Mononuclear cell (primary cell): ENCODE results near the gene RAB20. TPM values are rescaled to one million over a fixed set of nuclear protein-coding genes. Genes with fewer than 3 reads are reported as not detected.
"Not testable (repeated sequence)": the region's sequence is repeated elsewhere in the genome, so short reads cannot be mapped to it uniquely, and the experiment has no call there.

Experiments
- H3K27me3 ChIP-seq: 2 replicates; pipeline ENCODE4 v1.6.0; 2011; ENCODE audit warnings: low read length, control low read depth; ENCODE audit not compliant: insufficient read depth
- H3K4me1 ChIP-seq: 2 replicates; pipeline ENCODE4 v1.5.1; 2011; ENCODE audit warnings: mild to moderate bottlenecking, low read length, control low read depth; ENCODE audit not compliant: insufficient read depth
- H3K4me3 ChIP-seq: 2 replicates; pipeline ENCODE4 v1.5.1; 2011; ENCODE audit warnings: mild to moderate bottlenecking, low read length, moderate library complexity
- H3K9me3 ChIP-seq: 2 replicates; pipeline ENCODE4 v1.5.1; 2011; ENCODE audit warnings: low read depth, mild to moderate bottlenecking, control low read depth, low read length
- total RNA-seq: library from RNA; depleted of rRNA; stranded (reverse); fragments of >200 nt; gene quantifications from one replicate; pipeline ENCODE4 v1.2.3, GENCODE V29; 2012

Gene RAB20
- total RNA-seq, 1 donor = 50.6 TPM

GRCh38 chr13:110582421-110582954 is 21.0 kb upstream of the RAB20 start:
- no peaks in the 10 kb centered on the region for H3K9me3 ChIP-seq
- no peaks in the 10 kb centered on the region for H3K27me3 ChIP-seq
- no peaks in the 10 kb centered on the region for H3K4me1 ChIP-seq
- no peak overlapping the region for H3K4me3 ChIP-seq

GRCh38 chr13:110581506-110582185 is 20.1 kb upstream of the RAB20 start:
- Histone ChIP-seq H3K9me3 (no peaks in the 10 kb centered on the region), H3K4me3 (no peak overlapping the region), H3K4me1 (no peaks in the 10 kb centered on the region), H3K27me3 (no peaks in the 10 kb centered on the region)

GRCh38 chr13:110580800-110581199 is 19.3 kb upstream of the RAB20 start:
- Histone ChIP-seq H3K4me3 (no peak overlapping the region), H3K27me3 (no peaks in the 10 kb centered on the region), H3K9me3 (no peaks in the 10 kb centered on the region)

GRCh38 chr13:110578363-110578762 is 16.8 kb upstream of the RAB20 start:
- H3K9me3 ChIP-seq = no peaks in the 10 kb centered on the region
- H3K4me3 ChIP-seq = no peak overlapping the region
- peaks cover 12% of the 10 kb centered on the region for H3K4me1 ChIP-seq
- H3K27me3 ChIP-seq = no peaks in the 10 kb centered on the region

More at GRCh38 chr13:110580800-110581199, 19.3 kb upstream of the RAB20 start:
- H3K4me1 ChIP-seq = peaks cover 5% of the 10 kb centered on the region

- Histone ChIP-seq H3K4me3 (no peak overlapping the region), H3K4me1 (peaks cover 12% of the 10 kb centered on the region), H3K9me3 (no peaks in the 10 kb centered on the region), H3K27me3 (no peaks in the 10 kb centered on the region)
These were observed 15.4 kb upstream of the RAB20 start for GRCh38 chr13:110576736-110577476.

- H3K27me3 ChIP-seq = no peaks in the 10 kb centered on the region
- H3K4me3 ChIP-seq = no peak overlapping the region
- peaks cover 12% of the 10 kb centered on the region for H3K4me1 ChIP-seq
- no peaks in the 10 kb centered on the region for H3K9me3 ChIP-seq
These were observed 14.5 kb upstream of the RAB20 start for GRCh38 chr13:110576070-110576394.

- Histone ChIP-seq H3K9me3 (no peaks in the 10 kb centered on the region), H3K4me3 (no peak overlapping the region), H3K27me3 (no peaks in the 10 kb centered on the region), H3K4me1 (peaks cover 12% of the 10 kb centered on the region)
These were observed 14.0 kb upstream of the RAB20 start for GRCh38 chr13:110575322-110576069.

GRCh38 chr13:110574161-110574560 is 12.6 kb upstream of the RAB20 start:
- H3K4me1 ChIP-seq = peaks cover 12% of the 10 kb centered on the region
- H3K27me3 ChIP-seq = no peaks in the 10 kb centered on the region
- H3K4me3 ChIP-seq = no peak overlapping the region
- no peaks in the 10 kb centered on the region for H3K9me3 ChIP-seq

GRCh38 chr13:110572778-110573118 is 11.2 kb upstream of the RAB20 start:
- H3K27me3 ChIP-seq = no peaks in the 10 kb centered on the region
- H3K4me1 ChIP-seq = peaks cover 12% of the 10 kb centered on the region
- H3K4me3 ChIP-seq = no peak overlapping the region
- no peaks in the 10 kb centered on the region for H3K9me3 ChIP-seq

- Histone ChIP-seq H3K27me3 (no peaks in the 10 kb centered on the region), H3K4me1 (peaks cover 12% of the 10 kb centered on the region), H3K4me3 (no peak overlapping the region)
These were observed 10.6 kb upstream of the RAB20 start for GRCh38 chr13:110571896-110572777.

GRCh38 chr13:110570886-110571285 is 9.4 kb upstream of the RAB20 start:
- no peak overlapping the region for H3K4me3 ChIP-seq
- H3K27me3 ChIP-seq = no peaks in the 10 kb centered on the region
- peaks cover 8% of the 10 kb centered on the region for H3K4me1 ChIP-seq

More at GRCh38 chr13:110571896-110572777, 10.6 kb upstream of the RAB20 start:
- no peaks in the 10 kb centered on the region for H3K9me3 ChIP-seq

GRCh38 chr13:110569962-110570361 is 8.4 kb upstream of the RAB20 start:
- not testable (repeated sequence) for H3K27me3 ChIP-seq, H3K4me1 ChIP-seq, H3K9me3 ChIP-seq, H3K4me3 ChIP-seq

More at GRCh38 chr13:110570886-110571285, 9.4 kb upstream of the RAB20 start:
- H3K9me3 ChIP-seq = no peaks in the 10 kb centered on the region

- Histone ChIP-seq H3K4me3 (no peak overlapping the region), H3K27me3 (no peaks in the 10 kb centered on the region), H3K9me3 (no peaks in the 10 kb centered on the region), H3K4me1 (no peaks in the 10 kb centered on the region)
These were observed 7.1 kb upstream of the RAB20 start for GRCh38 chr13:110568612-110569011.

- Histone ChIP-seq H3K4me3 (no peak overlapping the region), H3K4me1 (peaks cover 15% of the 10 kb centered on the region), H3K27me3 (no peaks in the 10 kb centered on the region), H3K9me3 (no peaks in the 10 kb centered on the region)
These were observed 4.6 kb upstream of the RAB20 start for GRCh38 chr13:110566171-110566570.
